ENCODE measurements around the gene CRISP2. TPM values are rescaled to one million over a fixed set of nuclear protein-coding genes. Genes with fewer than 3 reads are reported as not detected.

CRISP2 gene
- total RNA-seq, 4 donors from 2014 or later: 0.57 to 0.76 TPM; not detected in 2

GRCh38 chr6:49662892-49663261 is 50.5 kb downstream of the CRISP2 start:
- no peak for TF ChIP-seq POLR2A (IDR thresholded peaks at IDR 0.05)
- TF ChIP-seq, protein P1, sequence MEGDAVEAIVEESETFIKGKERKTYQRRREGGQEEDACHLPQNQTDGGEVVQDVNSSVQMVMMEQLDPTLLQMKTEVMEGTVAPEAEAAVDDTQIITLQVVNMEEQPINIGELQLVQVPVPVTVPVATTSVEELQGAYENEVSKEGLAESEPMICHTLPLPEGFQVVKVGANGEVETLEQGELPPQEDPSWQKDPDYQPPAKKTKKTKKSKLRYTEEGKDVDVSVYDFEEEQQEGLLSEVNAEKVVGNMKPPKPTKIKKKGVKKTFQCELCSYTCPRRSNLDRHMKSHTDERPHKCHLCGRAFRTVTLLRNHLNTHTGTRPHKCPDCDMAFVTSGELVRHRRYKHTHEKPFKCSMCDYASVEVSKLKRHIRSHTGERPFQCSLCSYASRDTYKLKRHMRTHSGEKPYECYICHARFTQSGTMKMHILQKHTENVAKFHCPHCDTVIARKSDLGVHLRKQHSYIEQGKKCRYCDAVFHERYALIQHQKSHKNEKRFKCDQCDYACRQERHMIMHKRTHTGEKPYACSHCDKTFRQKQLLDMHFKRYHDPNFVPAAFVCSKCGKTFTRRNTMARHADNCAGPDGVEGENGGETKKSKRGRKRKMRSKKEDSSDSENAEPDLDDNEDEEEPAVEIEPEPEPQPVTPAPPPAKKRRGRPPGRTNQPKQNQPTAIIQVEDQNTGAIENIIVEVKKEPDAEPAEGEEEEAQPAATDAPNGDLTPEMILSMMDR (IDR thresholded peaks at IDR 0.05): no peak
- no peaks in the 10 kb centered on the region for H3K9me3 ChIP-seq
- no peak overlapping the region for H3K27ac ChIP-seq
- no peak for DNase-seq
- no peaks in the 10 kb centered on the region for H3K27me3 ChIP-seq
- no peaks in the 10 kb centered on the region for H3K36me3 ChIP-seq
- intact Hi-C loops (cut with DNase I): no loop called here
- no peak overlapping the region for H3K4me3 ChIP-seq
- WGBS, 2 donors: 22 to 38% methylated on average over 1 of the region's 1 CpG
- no peaks in the 10 kb centered on the region for H3K4me1 ChIP-seq

- TF ChIP-seq, protein P1 (IDR thresholded peaks at IDR 0.05): no peak
- TF ChIP-seq POLR2A (IDR thresholded peaks at IDR 0.05): no peak
- no peaks in the 10 kb centered on the region for H3K4me1 ChIP-seq
- no peak for DNase-seq
- no peaks in the 10 kb centered on the region for H3K36me3 ChIP-seq
- no peak overlapping the region for H3K27ac ChIP-seq
- H3K4me3 ChIP-seq: no peak overlapping the region
- H3K27me3 ChIP-seq: no peaks in the 10 kb centered on the region
- intact Hi-C loops (cut with DNase I): no loop called here
- WGBS, 2 donors: 68 to 78% methylated on average over 1 of the region's 1 CpG
- H3K9me3 ChIP-seq: no peaks in the 10 kb centered on the region
Observed at GRCh38 chr6:49662231-49662891, 51.0 kb downstream of the CRISP2 start.

GRCh38 chr6:49653942-49654341 is 59.4 kb downstream of the CRISP2 start:
- Histone ChIP-seq H3K27me3 (no peaks in the 10 kb centered on the region), H3K4me1 (no peaks in the 10 kb centered on the region), H3K9me3 (no peaks in the 10 kb centered on the region), H3K4me3 (no peak overlapping the region), H3K36me3 (no peaks in the 10 kb centered on the region), H3K27ac (no peak overlapping the region)
- intact Hi-C loops (cut with DNase I): no loop called here
- 90 to 100% methylated on average over 1 of the region's 1 CpG for WGBS, 2 donors
- TF ChIP-seq, protein P1 (IDR thresholded peaks at IDR 0.05): no peak
- TF ChIP-seq POLR2A (IDR thresholded peaks at IDR 0.05): no peak
- no peak for DNase-seq

GRCh38 chr6:49653438-49653837 is 59.9 kb downstream of the CRISP2 start:
- no peak for TF ChIP-seq POLR2A (IDR thresholded peaks at IDR 0.05)
- TF ChIP-seq, protein P1 (IDR thresholded peaks at IDR 0.05): no peak
- no peaks in the 10 kb centered on the region for H3K9me3 ChIP-seq
- DNase-seq: no peak
- WGBS, 2 donors: 49 to 60% methylated on average over 2 of the region's 2 CpGs
- H3K4me1 ChIP-seq: no peaks in the 10 kb centered on the region
- H3K36me3 ChIP-seq: no peaks in the 10 kb centered on the region
- no peak overlapping the region for H3K4me3 ChIP-seq
- no peak overlapping the region for H3K27ac ChIP-seq
- H3K27me3 ChIP-seq: no peaks in the 10 kb centered on the region
- intact Hi-C loops (cut with DNase I): no loop called here

DNA sequence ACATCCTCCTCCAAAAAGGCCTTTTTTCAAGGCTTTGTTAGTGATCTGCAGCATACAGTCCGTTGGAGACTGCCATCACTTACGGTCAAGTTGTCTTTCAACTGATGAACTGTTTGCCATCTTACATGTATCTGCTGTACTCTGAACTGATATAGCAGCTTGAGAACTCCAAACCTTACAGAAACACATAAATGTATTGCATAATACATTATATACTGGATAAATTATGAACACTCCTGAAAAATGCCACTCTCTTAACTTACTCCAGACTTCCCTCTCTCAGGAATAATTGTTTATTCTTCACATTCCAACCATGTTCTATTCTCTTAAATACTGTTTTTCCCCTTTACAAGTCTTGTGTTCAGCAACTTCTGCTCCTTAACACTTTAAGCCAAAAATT is 62.1 kb downstream of the CRISP2 start:
- 58 to 77% methylated on average over 2 of the region's 2 CpGs for WGBS, 2 donors
- H3K27me3 ChIP-seq: no peaks in the 10 kb centered on the region
- TF ChIP-seq POLR2A (IDR thresholded peaks at IDR 0.05): no peak
- TF ChIP-seq, protein P1 (IDR thresholded peaks at IDR 0.05): no peak
- H3K9me3 ChIP-seq: no peaks in the 10 kb centered on the region
- DNase-seq: no peak
- no peak overlapping the region for H3K4me3 ChIP-seq
- H3K27ac ChIP-seq: no peak overlapping the region
- H3K36me3 ChIP-seq: no peaks in the 10 kb centered on the region
- intact Hi-C loops (cut with DNase I): no loop called here
- no peaks in the 10 kb centered on the region for H3K4me1 ChIP-seq
